GM18499 (cell line): ENCODE measurements around the gene GABPB1.

Source experiments
- ATAC-seq: cut with Tn5 transposase; IDR thresholded peaks from one replicate; pipeline ENCODE4 v1.9.1; 2021; ENCODE audit warnings: moderate number of reproducible peaks; ENCODE audit not compliant: insufficient read depth, unreplicated experiment

Gene GABPB1

DNA sequence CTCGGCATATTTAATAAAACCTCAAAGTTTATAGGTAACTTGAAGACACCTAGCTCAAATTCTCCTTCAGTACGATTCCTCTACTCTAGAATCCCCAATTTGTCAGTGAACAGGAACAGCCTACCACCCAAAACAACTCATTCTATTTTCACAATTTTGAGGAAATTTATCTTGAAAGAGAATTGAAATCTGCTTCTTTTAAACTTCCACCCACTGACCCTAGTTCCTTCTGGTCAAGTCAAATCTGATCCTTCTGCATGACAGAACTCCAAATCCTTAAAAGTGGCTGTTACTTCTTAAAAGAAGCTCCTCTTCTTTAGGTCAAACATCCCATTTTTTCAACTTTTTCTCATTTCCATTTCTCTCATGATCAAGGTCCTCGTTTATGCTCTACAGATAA, 4.4 kb downstream of the GABPB1 start:
- no peak for ATAC-seq

- ATAC-seq = no peak
Measured at GRCh38 chr15:50345298-50345697, 9.7 kb downstream of the GABPB1 start.

DNA sequence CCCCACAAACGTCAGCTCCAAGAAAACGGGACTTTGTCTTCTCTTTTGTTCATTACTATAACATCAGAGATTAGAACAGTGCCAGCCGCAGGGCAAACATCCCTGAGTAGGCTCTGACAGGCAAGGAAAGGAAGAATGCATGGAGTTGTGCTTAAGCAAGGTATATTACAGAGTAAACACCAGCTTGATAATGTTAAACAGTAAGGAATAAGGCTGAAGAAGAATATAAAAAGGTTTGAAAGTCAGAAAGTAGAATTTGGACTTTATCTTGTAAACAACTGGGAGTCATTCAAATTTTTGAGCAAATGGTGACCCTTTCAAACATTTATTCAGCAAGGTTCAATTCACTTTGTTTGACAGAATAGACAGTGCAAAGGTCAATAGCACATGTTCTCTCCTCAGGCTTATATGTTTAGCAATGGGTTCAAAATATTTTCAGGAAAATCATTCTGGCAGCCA, 11.0 kb downstream of the GABPB1 start:
- ATAC-seq = no peak

- no peak for ATAC-seq
Measured at GRCh38 chr15:50341616-50342136, 13.3 kb downstream of the GABPB1 start.

DNA sequence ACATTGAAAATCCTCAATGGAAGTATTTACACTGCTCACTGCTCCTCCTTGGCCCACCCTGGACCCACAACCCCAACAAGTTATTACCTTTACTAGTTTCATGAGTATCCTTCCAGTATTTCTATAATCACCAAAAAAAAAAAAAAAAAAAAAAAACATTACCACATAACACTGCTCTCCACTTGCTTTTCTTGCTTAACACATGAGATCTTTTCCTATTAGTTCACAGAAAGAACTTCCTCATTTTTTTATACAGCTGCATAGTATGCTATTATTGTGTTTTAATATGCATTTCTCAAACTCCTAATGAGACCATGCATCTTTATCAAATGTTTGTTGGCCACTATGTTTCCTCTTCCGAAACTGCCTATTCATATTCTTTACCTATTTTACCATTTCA, 14.6 kb downstream of the GABPB1 start:
- ATAC-seq = no peak

GRCh38 chr15:50339717-50340116, 15.3 kb downstream of the GABPB1 start:
- ATAC-seq = no peak

DNA sequence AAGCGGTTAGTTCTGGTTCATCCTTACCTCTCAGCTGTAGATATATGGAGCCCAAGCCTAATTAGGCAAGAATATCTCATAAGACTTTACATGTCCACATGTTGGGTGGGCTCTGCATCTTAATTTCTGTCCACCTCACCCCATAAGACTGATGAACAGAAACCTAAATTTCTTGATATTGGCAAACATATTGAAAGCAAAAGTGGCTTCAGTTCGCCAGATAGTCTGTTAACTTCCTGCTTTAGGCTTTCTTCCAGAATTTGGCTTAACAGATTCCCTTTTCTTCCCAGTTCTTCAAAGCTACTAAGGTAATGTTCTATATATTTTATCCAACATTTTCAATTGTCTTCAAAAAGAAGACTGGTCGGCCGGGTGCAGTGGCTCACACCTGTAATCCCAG, 19.7 kb downstream of the GABPB1 start:
- ATAC-seq = no peak

DNA sequence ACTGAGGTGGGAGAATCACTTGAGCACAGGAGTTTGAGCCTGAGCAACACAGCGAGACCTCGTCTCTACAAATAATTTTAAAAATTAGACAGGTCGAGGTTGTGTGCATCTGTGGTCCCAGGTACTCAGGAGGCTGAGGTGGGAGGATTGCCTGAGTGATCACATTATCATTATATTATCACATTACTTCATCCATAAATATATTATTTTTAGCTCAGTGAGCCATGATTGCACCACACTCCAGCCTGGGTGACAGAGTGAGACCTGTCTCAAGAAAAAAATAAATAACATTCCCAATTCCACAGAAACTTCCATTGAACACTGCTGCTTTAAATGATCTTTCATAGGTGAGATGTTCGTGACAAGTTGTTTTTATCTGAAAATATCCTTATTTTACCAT, 21.8 kb downstream of the GABPB1 start:
- ATAC-seq = no peak

DNA sequence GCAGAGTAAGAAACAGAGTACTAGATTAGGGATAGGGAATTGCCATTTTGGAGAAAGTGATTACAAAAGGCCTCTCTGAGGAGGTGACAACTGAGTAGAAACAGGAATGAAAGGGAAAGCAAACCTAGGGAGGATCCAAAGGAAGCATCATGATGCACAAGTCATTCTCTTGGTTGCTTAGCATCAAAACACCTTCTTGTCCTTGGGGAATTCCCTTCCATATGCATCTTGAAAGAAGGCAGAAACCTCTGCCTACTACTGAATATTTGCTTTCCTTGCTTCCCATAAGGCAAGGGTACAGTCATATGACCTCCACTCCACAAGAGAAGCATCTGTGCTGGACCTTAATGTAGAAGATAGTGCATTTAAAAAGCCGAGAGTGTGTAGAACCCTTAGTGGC, 24.1 kb downstream of the GABPB1 start:
- no peak for ATAC-seq

GRCh38 chr15:50328116-50328515, 26.9 kb downstream of the GABPB1 start:
- no peak for ATAC-seq

- no peak for ATAC-seq
Measured at GRCh38 chr15:50321680-50322210, 33.3 kb downstream of the GABPB1 start.

DNA sequence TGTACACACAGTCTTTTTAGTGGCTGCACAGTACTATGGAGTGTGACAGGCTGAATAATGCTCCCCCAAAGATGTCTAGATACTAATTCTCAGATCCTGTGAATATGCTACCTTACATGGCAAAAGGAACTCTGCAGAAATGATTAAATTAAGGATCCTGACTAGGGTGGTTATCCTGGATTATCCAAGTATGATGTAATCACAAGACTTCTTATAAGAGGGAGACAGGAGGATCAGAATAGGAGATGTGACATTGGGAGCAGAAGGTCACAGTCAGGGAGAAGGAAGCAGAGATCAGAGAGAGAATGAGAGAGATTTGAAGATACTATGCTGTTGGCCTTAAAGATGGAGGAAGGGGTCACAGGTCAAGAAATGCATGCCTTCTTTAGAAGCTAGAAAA, 34.5 kb downstream of the GABPB1 start:
- no peak for ATAC-seq

- no peak for ATAC-seq
Measured at GRCh38 chr15:50318697-50319096, 36.3 kb downstream of the GABPB1 start.

DNA sequence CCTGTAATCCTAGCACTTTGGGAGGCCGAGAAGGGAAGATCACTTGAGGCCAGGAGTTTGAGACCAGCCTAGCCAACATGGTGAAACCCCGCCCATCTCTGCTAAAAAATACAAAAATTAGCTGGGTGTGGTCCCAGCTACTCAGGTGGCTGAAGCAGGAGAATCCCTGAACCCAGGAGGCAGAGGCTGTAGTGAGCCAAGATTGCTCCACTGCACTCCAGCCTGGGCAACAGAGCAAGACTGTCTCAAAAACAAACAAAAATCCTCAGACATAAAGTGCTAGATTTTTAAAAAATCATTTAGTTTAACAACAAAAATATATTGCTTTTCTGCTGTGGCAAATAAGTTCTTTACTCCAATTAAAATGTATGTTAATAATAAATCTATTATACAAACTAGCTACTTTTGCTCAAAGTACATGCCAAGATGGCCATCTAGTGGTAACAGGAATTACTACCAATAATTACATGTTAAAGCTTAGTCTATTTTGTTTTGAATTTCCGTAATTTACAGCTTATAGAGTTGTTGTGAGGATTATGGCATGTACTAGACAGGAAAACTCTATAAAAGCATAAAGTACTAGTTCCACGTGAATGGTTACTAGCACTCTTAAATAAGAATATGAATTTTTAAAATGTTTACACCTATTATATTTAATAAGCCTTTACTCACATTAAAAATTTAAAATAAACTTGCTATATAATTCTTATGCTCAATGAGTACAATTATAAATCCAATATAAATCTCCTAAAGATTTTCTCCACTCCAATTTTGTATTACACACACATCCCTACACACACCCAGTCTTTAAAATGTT, 39.0 kb downstream of the GABPB1 start:
- no peak for ATAC-seq

- ATAC-seq = no peak
Measured at GRCh38 chr15:50312636-50313035, 42.4 kb downstream of the GABPB1 start.

GRCh38 chr15:50307799-50308198, 47.2 kb downstream of the GABPB1 start:
- no peak for ATAC-seq

GRCh38 chr15:50304836-50305235, 50.2 kb downstream of the GABPB1 start:
- ATAC-seq = no peak

GRCh38 chr15:50302581-50302980, 52.4 kb downstream of the GABPB1 start:
- no peak for ATAC-seq

- no peak for ATAC-seq
Measured at GRCh38 chr15:50298340-50298739, 56.7 kb downstream of the GABPB1 start.

GRCh38 chr15:50295966-50296365, 59.0 kb downstream of the GABPB1 start:
- ATAC-seq = no peak

- ATAC-seq = no peak
Measured at GRCh38 chr15:50289749-50290148, 65.2 kb downstream of the GABPB1 start.
